Inflammatory macrophage treated with lipopolysaccharide for 4 hours (primary cell): ENCODE results near the gene COPZ1.
"Not testable (repeated sequence)": the region's sequence is repeated elsewhere in the genome, so short reads cannot be mapped to it uniquely, and the experiment has no call there.

ENCODE experiments used
- DNase-seq: peaks from one replicate; pipeline ENCODE4 v3.0.0-alpha.2; 2020

The COPZ1 gene

DNA sequence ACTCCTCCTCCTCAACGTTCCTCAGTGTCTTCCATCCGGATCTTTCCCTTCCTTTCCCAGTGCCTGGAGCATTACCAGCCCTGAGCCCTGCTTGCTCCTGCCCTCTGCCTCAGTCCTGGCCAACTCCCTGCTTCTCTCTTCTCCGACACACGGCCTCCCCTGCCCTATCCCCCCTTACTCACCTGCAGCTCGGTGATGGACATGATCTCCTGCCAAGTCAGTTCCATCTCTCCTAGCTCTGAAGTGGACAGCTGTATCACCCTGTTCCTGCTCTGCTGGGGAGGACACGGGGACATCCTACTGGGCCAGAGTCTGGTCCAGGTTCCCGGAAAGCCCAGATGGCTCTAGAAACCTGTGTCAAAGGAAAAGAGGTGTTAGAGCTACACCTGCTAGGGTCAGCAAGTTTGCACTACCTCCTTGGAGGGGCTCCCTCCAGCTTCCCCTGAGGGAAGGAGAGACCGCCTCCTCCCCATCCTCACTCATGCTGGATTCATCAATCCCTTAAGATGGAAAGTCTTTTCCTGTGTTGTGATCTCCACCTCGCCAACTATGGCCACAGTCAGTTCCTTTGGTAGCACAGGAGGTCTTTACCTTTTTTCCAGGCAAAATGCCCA is 29.9 kb upstream of the COPZ1 start:
- DNase-seq: no peak

DNA sequence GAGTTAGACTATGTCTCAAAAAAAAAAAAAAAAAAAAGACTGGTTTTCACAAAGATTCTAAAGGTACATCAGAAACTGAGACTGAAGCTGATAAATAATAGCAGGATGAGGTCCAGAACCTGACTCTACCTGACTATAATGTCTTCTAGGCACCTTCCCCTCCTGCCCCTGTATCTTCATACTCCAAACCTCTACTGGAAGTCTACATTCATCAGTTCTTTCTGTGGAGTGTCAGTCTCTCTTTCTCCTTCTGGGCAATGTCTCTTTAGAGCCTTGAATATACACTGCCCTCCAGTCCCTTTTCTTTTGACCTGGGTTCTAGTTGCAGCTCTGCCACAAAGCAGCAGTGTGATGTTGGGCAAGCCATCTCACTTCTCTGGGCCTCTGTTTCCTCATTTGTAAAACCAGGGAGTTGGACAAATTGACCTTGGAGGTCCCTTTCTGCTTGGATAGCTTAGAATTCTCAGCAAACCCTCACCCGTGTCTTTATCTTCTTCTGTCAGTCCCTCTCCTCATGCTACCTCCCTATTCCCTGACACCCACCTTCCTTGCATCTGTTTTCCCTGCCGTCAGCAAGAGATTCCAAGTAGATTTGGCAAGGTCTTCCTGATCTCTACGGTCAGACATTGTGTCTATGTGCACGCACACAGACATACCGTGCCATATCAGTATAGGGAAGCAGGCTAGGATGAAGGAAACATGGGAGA is 28.4 kb upstream of the COPZ1 start:
- no peak for DNase-seq

DNA sequence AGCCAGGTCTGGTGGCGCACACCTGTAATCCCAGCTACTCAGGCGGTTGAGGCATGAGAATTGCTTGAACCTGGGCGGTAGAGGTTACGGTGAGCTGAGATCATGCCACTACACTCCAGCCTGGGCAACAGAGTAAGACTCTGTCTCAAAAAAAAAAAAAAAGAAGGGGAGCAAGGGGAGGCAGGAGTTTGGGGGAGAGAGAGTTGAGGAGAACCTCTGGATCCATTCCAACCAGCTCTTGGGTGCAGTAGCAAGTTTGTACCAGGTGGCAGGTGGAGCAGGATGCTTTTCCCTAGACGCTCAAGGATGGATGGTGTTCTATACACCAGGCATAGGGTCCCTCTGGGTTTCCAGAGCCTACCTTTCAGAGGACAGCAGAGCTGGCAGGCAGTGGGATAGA is 26.0 kb upstream of the COPZ1 start:
- DNase-seq: no peak

DNA sequence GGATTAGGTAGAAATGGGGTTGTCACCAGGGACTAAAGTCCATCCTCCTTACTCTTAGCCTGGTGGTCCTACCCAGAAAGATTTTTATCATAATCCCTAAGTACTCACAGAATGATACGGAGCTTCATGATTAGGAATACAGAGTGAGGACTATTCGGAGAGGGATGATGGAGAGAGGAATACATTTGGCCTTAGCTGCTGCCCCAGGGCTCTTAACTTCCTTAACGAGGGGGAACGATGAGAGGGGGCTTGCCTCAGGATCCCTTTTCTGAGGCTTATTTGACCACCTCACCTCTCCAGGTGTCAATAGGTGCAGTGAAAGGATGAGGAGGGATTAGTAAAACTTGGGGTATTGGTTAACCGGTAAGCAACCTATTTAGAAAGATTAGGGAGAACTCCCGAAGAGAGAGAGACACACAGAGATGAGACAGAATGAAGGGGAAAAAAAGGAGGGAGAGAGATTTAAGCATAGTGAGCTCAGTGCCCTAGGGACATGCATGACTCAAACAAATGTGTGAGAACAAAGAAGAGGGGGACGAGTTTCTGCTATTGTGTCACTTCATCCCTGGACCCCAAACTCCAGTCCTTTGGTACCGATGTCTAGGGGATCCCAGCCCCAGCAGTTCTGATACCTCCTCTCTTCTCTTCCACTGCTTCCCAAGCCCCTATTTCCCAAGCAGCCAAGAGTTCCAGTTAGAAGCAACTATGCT is 25.3 kb upstream of the COPZ1 start:
- no peak for DNase-seq

DNA sequence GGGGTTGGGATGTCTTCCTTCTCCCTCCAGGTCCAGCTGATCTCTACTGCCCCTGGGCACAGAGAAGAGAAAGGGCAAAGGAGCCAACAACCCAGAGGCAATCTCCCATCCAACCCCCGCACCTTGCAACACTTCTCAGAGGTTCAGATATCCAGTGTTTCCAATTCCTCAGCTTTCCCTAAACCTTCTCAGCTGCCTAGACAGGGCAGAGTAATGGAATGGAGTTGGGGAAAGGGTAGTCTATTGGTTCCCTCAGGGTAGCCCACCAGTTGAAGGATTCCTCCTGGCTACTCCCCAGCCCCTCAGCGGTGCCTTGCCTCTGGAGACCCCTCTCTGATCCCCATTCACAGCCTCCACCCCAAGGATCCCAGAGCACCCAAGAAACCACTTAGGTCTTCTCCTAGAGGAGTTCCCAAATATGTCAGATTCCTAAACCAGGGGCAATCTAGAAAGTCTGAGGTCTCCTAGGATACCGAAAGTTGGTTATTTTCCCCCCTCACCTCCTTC is 24.7 kb upstream of the COPZ1 start:
- no peak for DNase-seq

DNA sequence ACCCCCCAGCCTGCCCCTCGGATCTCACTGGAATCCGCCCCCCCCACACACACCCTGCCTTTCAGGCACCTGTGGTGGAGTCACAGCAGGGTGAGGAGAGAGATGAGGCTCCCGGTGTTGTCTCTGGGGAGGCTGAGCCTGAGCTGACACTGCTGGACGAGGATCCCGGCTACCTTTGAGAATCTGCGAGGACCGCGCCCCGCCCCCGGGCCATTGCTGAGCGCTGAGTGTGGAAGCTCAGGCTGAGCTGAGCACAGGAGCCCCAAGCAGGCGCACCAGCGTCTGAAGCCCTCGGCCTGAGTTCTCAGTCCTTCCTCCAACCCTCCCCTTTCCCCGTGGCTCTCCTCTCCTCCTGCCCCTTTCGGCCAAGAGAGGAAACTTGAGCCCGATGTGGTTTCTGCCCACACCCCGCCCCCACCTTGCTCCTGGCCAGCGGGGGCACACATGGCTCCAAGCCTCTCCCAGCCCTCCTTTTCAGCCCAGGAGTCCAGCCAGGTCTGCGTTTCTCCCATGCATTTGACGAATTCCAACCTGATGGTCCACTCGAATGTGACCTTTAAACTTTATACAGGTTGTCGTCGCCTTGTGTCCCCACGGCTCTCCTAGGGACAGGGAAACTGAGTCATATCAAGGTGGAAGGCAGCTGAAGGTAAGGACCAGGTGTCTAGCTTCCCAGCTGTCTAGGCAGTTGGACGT is 24.1 kb upstream of the COPZ1 start, which contains the start of gene NFE2:
Gene NFE2 (minus strand): TSS at position 284 of the 696 bp plus-strand sequence. CDS start 5,767 bp downstream, outside the sequence.
- peak; percentile 52 for DNase-seq

DNA sequence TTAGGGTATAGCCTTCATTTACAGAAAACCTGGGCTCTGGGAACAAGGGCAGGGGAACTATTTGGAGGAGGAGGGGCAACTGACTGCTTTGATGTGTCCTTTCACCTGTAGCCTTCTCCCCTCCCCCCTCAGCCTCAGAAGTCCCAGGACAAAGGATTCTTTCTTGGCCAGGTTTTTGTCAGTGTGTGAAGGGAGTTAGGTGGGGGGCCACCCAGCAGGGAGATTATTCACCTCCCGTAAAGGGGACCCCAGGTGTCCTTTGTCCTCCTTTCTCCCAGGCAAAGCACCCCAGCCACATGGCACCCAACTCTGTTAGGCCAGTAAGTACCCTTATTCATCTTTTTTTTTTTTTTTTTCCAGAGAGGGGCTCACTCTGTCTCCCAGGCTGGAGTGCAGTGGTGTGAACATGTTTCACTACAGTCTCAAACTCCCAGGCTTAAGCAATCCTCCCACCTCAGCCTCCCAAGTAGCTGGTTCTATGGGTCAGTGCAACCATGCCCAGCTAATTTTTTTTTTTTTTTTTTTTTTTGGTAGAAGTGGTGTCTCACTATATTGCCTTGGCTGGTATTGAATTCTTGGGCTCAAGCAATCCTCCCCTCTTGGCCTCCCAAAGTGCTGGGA is 23.4 kb upstream of the COPZ1 start:
- DNase-seq: no peak

DNA sequence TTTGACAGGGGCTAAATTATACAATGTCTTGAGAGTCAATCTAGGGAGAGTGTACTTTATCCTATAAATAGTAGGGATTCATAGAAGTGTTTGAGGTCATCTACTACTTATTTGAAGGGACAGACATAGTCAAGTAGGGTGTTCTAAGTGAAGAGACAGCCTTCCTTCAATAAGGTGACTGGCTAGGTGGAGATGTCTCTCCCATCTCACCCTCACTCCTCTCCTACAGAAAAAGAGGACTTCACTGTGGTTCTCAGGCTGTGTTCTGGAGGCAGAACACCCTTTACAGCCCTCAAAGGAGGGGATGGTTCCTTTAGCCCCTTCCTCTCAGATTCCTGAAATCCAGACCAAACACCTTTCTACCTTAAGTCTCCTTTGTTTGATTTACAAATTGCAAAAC is 21.3 kb upstream of the COPZ1 start:
- DNase-seq: no peak

DNA sequence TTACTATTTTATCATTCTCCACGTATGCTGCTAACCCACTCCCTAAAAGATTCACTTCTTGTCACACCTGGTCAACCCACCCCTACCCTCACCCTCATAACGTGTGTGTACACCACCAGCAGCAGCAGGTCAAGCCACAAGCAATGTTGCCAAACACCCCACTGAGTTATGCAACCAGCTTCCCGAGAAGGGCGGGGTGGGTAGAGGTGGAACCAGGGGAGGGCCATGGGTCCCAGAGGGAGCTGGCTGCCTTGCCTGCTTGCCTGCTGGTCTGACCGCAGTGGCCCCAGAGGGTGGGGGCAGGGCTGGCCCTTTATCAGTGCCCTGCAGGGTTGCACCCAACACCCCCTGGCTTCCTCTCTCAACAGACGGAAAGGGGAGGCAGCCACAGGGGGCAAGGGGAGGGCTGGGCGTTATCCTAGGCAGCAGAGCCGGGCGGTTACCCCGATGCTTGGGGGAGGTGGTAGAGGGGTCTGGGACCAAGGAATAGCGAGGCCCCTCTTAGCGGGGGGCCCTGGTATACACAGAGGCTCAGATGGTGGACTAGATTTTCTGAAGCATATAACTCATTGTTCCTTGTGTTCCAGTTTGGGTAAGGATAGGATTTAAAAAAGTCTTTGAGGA is 20.6 kb upstream of the COPZ1 start:
- DNase-seq: peak; percentile 78

DNA sequence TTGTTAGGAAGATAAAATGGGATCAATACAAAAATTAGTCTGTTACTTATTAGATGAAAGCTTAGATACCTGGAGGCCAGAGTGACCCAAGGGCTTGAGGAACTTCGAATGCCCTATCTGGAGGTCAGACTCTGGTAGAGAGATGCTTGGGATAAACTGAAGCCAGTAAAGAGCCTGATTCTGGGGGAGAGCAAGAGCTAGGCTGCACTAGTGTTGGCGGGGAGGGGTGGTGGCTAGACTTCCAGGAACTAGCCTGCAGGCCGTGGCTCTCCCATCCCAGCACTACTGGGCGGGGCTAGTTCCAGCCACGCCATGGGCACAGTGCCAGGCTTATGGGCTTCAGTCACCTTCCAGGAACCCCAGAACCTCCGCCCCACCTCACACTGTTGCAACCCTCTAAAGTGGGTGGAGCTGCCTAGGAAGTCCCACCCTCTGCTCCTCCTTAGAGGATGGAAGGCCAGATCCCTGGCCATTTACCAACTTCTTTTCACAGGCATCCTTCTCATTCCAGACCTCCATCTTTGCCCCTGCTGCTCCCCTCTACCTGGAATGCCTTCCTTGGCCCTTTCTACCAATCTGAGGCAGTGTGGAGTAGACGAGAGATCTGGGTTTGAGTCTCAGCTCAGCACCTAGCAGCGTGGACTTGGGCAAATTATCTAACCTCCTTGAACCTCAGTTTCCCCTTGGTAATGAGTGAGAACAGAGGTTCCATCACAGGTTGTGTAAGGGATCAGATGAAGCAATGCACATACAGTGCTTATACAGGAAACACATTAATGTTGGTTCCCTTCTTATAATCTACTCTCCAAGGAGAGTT is 17.8 kb upstream of the COPZ1 start:
- DNase-seq: peak; percentile 81

DNA sequence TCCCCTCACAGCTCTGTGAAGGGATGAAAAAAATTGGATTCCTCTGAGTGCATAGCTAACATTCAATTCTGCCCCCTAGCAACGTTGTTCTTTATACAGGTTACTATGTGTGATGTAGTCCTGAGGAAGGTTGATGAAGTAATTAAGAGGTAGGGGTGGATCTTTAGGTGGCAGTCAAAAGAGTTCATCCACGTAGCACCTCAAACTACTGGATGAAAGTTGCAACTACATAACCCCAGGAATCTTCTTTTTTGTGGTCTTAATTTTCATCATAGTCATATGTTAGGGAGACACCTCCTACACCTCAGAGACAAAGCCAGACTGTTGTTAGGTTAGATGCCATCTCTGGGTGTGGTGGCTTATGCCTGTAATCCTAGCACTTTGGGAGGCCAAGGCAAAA is 13.9 kb upstream of the COPZ1 start:
- DNase-seq: no peak

DNA sequence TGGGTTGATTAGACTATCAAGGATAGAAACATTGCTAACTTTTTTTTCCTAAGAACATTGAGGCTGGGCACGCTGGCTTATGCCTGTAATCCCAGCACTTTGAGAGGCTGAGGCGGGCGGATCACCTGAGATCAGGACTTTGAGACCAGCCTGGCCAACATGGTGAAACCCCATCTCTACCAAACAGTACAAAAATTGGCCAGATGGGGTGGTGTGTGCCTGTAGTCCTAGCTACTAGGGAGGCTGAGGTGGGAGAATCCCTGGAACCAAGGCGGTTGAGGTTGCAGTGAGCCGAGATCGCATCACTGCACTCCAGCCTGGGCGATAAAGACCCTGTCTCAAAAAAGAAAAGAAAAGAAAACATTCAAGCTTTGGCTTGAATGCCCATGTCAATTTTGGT is 12.6 kb upstream of the COPZ1 start:
- DNase-seq: not testable (repeated sequence)

DNA sequence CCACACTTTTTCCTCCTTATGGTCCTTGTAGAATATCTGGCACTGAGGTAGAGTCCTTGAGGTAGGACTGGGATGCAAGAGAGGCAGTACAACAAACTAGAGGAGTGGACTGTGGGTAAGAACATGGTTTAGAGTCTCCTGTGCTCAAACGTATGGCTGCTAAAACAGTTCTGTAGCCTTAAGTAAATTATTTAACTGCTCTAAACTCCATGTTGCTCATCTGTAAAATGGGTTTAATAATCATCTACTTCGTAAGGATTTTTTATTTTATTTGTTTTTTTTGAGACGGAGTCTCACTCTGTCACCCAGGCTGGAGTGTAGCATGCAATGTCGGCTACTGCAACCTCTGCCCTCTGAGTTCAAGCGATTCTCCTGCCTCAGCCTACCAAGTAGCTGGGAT is 3.6 kb upstream of the COPZ1 start:
- DNase-seq: no peak

DNA sequence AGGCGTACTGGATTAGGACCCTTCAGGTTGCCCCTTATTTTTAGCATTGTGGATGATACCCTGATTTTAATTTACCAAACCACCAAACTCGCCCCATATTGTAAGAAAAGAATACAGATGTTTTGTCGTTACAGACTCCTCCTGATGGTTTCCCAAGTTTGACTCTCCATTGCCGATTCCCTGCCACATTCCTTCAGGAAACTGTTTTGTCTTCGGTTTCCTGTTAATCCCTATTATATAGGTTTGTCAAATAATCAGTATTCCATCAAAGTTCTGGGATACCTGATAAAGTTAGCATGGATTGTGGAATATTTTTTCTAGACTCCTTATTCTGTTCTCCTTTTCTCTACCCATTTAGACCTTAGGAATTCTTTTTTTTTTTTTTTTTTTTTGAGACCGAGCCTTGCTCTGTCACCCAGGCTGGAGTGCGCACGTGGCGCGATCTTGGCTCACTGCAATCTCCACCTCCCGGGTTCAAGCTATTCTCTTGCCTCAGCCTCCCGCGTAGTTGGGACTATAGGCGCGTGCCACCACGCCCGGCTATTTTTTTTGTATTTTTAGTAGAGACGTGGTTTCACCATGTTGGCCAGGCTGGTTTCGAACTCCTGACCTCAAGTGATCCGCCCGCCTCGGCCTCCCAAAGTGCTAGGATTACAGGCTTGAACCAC is 645 bp downstream of the COPZ1 start:
- DNase-seq: not testable (repeated sequence)

DNA sequence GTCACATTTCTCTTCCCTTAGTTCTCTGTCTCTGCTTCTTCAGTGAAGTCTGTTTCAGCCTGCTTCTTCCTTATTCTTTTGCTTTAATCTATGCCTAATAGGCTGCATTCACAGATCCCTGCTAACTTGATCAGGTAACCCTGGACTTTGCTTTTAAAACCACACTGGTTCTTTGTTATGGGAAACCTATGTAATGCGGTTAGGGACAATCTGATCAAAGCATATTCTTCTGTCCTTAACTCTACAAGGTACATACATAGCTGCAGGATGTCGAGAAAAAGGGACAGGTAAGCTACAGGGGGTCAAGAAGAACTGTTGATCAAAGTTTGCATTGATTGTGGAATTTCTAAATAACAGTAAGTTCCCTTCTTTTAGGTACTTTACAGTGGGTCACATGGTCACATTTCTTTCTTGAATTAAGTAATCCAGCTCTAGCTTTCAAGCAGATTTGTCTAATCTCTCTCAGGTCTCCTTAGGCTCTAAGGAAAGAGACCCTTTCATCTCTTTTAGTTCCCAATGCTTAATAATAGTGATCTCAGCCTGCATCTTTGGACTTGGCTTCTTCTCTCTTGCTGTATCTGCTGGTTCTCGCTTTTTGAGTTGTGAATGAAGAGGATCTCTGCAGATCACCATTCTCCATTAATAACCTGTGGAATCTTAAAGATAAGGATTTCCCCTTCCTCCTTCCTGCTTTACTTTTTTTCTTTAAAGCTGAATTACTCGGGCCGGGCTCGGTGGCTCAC is 3.8 kb downstream of the COPZ1 start:
- DNase-seq: peak; percentile 40

DNA sequence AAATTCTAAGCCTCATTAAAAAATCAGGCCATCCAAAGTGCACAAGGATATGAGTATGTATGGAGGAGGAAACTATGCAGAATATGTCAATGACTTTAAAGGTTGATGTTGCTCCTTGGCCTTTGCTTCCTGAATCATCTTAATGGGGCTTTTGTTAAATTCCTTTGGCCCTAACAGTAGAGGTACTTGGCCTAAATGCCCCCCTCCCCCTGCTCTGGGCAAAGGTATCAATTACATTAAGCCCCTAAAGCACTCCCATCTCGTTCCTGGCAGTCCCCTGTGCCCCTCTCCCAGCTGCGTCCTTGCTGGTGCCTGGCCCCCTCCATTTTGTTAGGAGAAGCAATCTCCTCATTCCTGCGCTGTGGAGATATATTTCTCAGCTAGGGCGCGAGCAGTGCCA is 4.8 kb downstream of the COPZ1 start:
- no peak for DNase-seq

DNA sequence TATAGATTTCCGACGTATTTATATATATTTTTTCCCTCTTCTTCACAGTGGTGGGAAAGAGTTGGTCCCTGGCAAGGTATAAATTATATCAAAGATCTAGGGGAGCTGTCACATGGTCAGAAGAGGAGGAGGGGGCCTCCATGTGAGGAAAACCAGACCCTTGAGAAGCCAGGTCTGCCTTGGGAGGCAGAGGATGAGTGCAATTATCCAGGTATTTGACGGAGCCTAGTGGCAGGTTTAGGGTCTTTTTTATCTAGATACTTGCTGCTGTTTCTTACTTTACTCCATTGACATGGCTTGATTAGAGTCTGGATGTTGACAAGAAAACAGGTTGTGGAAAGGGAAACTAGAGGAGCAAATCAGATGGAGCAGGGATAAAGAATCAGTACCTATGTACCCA is 5.5 kb downstream of the COPZ1 start:
- DNase-seq: no peak

DNA sequence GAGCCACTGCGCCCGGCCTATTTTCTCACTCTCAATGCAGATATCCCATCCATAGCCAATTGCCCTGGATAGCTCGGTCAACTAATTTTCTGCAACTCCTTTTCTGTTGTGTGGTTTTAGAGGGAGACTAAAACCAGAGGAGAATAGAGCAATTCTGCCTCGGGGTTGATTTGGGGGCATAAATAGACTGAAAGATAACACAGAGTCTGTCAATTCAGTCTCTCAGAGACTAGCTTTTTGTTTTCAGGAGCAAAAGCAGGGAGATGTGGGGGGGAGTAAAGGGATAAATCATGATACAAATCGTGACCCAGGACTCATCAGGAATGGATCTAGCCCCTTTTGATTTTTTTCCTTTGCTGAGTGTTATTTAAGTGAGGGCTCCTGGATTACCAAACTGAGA is 6.5 kb downstream of the COPZ1 start:
- no peak for DNase-seq

DNA sequence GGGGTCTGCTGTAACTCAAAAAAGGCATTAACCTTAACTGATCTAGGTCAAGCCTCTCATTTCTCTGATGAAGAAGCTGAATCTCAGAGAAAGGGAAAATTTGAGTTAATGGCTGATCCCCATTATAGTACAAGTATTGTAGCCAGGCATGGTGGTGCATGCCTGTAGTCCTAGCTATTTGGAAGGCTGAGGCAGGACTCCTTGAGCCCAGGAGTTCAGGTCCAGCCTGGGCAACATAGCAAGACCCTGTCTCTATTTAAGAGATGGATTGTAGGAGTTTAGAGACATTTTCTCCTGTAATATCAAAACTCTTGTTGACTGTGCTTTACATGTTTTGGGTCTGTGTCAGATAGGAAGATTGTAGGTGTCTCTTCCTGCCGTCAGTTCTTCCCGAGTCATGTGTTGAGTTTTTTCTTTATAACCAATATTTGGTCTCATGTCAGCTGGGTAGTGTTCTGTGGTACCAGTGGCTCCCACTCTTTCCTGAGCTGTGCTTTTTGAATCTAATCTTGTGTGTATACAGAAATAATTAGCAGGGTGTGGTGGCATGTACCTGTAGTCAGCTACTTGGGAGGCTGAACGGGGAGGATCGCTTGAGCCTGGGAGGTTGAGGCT is 8.6 kb downstream of the COPZ1 start:
- no peak for DNase-seq
